Measurements from ENCODE around the gene SYNE1. TPM values are rescaled to one million over a fixed set of nuclear protein-coding genes. Genes with fewer than 3 reads are reported as not detected.

Gene SYNE1
- total and polyA plus RNA-seq, 2 of the 8 experiments (the other 6 are each of a cell fraction or from before 2014, with no cell fraction given) = 2.8 to 5.5 TPM

GRCh38 chr6:152375197-152375596 is 262.0 kb downstream of the SYNE1 start:
- Histone ChIP-seq H2BK12ac (ENCODE audit: low read depth, low read length) (no peak overlapping the region), H3K79me1 (ENCODE audit: low read depth, low read length) (no peaks in the 10 kb centered on the region), H3K79me2 (ENCODE audit: control insufficient read depth in 1 of 2, insufficient read depth in 2 of 2, low read length in 2 of 2) (no peaks in the 10 kb centered on the region), H4K8ac (ENCODE audit: extremely low read depth, insufficient read depth, low read length) (no peak overlapping the region), H3K4me2 (ENCODE audit: insufficient read depth in 1 of 2, low read depth in 2 of 2, low read length in 2 of 2) (no peak overlapping the region), H3K4ac (replicated peaks; ENCODE audit: insufficient read length, low read depth, low read length) (no peak overlapping the region), H4K5ac (ENCODE audit: insufficient read length, low read depth, low read length) (no peak overlapping the region), H3K23ac (ENCODE audit: insufficient read length) (no peak overlapping the region), H3K27me3 (replicated peaks in 1 of 4; ENCODE audit: control insufficient read depth in 3 of 4, extremely low read depth in 1 of 4, insufficient read depth in 3 of 4, low read length in 3 of 4) (no peaks in the 10 kb centered on the region), H3K4me3 (ENCODE audit: extremely low read depth in 1 of 4, insufficient read depth in 2 of 4, low read depth in 3 of 4, low read length in 4 of 4) (no peak overlapping the region), H2AK5ac (ENCODE audit: low read depth, low read length) (no peak overlapping the region), H4K20me1 (replicated peaks in 1 of 2; ENCODE audit: control insufficient read depth in 1 of 2, insufficient read depth in 2 of 2, low read length in 2 of 2) (no peaks in the 10 kb centered on the region), H3K27ac (ENCODE audit: low read depth, low read length) (no peak overlapping the region), H3K4me1 (replicated peaks in 1 of 4; ENCODE audit: control insufficient read depth in 3 of 4, insufficient read depth in 4 of 4, low read length in 3 of 4) (no peaks in the 10 kb centered on the region), H2BK20ac (ENCODE audit: low read length) (no peak overlapping the region), H3K14ac (ENCODE audit: insufficient read length) (no peak overlapping the region), H3K23me2 (ENCODE audit: low read depth, low read length) (no peaks in the 10 kb centered on the region), H2BK120ac (replicated peaks; ENCODE audit: low read depth, low read length) (no peak overlapping the region), H2BK15ac (ENCODE audit: low read length) (no peak overlapping the region), H4K91ac (replicated peaks; ENCODE audit: insufficient read length, low read length) (no peak overlapping the region), H3K9ac (replicated peaks in 1 of 4; ENCODE audit: extremely low read depth in 1 of 4, low read depth in 3 of 4, low read length in 3 of 4) (no peak overlapping the region), H3K9me3 (ENCODE audit: insufficient read depth in 2 of 2, low read depth in 1 of 2, low read length in 1 of 2) (no peaks in the 10 kb centered on the region), H3K36me3 (ENCODE audit: control insufficient read depth in 2 of 4, insufficient read depth in 4 of 4, low read length in 3 of 4) (no peaks in the 10 kb centered on the region), H3K56ac (replicated peaks; ENCODE audit: insufficient read length, low read depth, low read length) (no peak overlapping the region), H2AFZ (ENCODE audit: low read length) (no peak overlapping the region), H3K18ac (ENCODE audit: extremely low read depth, low read length) (no peak overlapping the region), H2BK5ac (ENCODE audit: low read depth, low read length) (no peak overlapping the region)
- 97% methylated on average over 6 of the region's 6 CpGs; no CpG with 5 or more reads in 1 of the 2 experiments for WGBS, 2 experiments (ENCODE audit: extremely low coverage in 1 of 2, insufficient coverage in 1 of 2, insufficient read length in 1 of 2, insufficient replicate concordance in 2 of 2, low coverage in 1 of 2, low lambda C conversion rate in 2 of 2, missing lambda C conversion rate in 1 of 2)
- ChIA-PET CTCF (ENCODE audit: partially characterized antibody) (no interaction called here), POLR2A (ENCODE audit: partially characterized antibody) (no interaction called here)
- no peak for FAIRE-seq
- DNase-seq (ENCODE audit: low read depth in 1 of 2, low spot score in 2 of 2) = no peak
- TF ChIP-seq SP1 (IDR thresholded peaks at IDR 0.05; ENCODE audit: low read depth, low read length) = no peak

Measured in H1 (cell line).